IMR-90 (cell line): ENCODE results near the gene ERRFI1. TPM values are rescaled to one million over a fixed set of nuclear protein-coding genes. Genes with fewer than 3 reads are reported as not detected.
A peak's percentile ranks its signal among the peaks of the same experiment; 100 is the strongest.

ENCODE experiments used
- ATAC-seq: fragments of 200-7000 bp; cut with Tn5 transposase; 2 replicates; pipeline ENCODE4 v1.9.1; 2020; ENCODE audit warnings: low read depth, mild to moderate bottlenecking, moderate library complexity
- BruUV-seq: library from RNA; stranded (reverse); fragments of 400-500 nt; replicated peaks from 2 replicates; lab custom pipeline; 2021; lab: Mats Ljungman, UMichigan
- CTCF ChIA-PET: fragments of 300-600 bp; formaldehyde crosslinking; extraction: SDS; loops from one replicate; lab custom pipeline; 2021; ENCODE audit warnings: antibody characterized with exemption; lab: Yijun Ruan, JAX
- POLR2A ChIA-PET: fragments of 300-600 bp; sonication (Branson Sonifier 250); formaldehyde crosslinking; loops from one replicate; lab custom pipeline; 2022; ENCODE audit warnings: antibody characterized with exemption; ENCODE audit not compliant: unreplicated experiment; lab: Charles Lee
- DNase-seq: peaks from one replicate; pipeline ENCODE4 v3.0.0; 2013
- H2AFZ ChIP-seq: replicated peaks from 2 replicates; pipeline ENCODE3; 2013; ENCODE audit warnings: low read length, mild to moderate bottlenecking; ENCODE audit not compliant: poor library complexity
- H2AK5ac ChIP-seq: 2 replicates; pipeline ENCODE4 v1.6.1; 2013; ENCODE audit warnings: low read depth, low read length, inconsistent platforms
- H2AK9ac ChIP-seq: replicated peaks from 2 replicates; pipeline ENCODE3; 2013; ENCODE audit warnings: mild to moderate bottlenecking, low read depth, low read length, moderate library complexity; ENCODE audit not compliant: poor library complexity
- H2BK120ac ChIP-seq: 2 replicates; pipeline ENCODE4 v1.6.1; 2013; ENCODE audit warnings: low read depth, low read length, inconsistent platforms
- H2BK15ac ChIP-seq: 3 replicates; pipeline ENCODE4 v1.6.1; 2013; ENCODE audit warnings: low read depth, low read length, inconsistent platforms
- H2BK20ac ChIP-seq: 2 replicates; pipeline ENCODE4 v1.6.1; 2013; ENCODE audit warnings: low read depth, mild to moderate bottlenecking, inconsistent platforms, low read length, moderate library complexity
- H2BK5ac ChIP-seq: 2 replicates; pipeline ENCODE4 v1.6.1; 2013; ENCODE audit warnings: mild to moderate bottlenecking, low read depth, low read length, inconsistent platforms; ENCODE audit not compliant: poor library complexity, severe bottlenecking
- H3K14ac ChIP-seq: replicated peaks from 2 replicates; pipeline ENCODE4 v1.6.1; 2013; ENCODE audit warnings: low read depth, low read length, inconsistent platforms
- H3K18ac ChIP-seq: 2 replicates; pipeline ENCODE4 v1.6.1; 2013; ENCODE audit warnings: low read depth, low read length, control low read depth
- H3K23ac ChIP-seq: 2 replicates; pipeline ENCODE4 v1.6.1; 2013; ENCODE audit warnings: low read depth, low read length, inconsistent platforms
- H3K27ac ChIP-seq: 2 replicates; pipeline ENCODE4 v1.5.1; 2013; ENCODE audit warnings: mild to moderate bottlenecking, control low read depth, low read length; ENCODE audit not compliant: insufficient read depth
- H3K27me3 ChIP-seq: 2 replicates; pipeline ENCODE4 v1.6.1; 2013; ENCODE audit warnings: low read length; ENCODE audit not compliant: control insufficient read depth, insufficient read depth
- H3K36me3 ChIP-seq: 2 replicates; pipeline ENCODE4 v1.6.1; 2013; ENCODE audit warnings: low read length, mixed read lengths; ENCODE audit not compliant: control insufficient read depth, insufficient read depth
- H3K4ac ChIP-seq: 2 replicates; pipeline ENCODE4 v1.6.1; 2013; ENCODE audit warnings: low read depth, low read length, inconsistent platforms
- H3K4me1 ChIP-seq: 2 replicates; pipeline ENCODE4 v1.6.1; 2013; ENCODE audit warnings: low read length, mixed read lengths; ENCODE audit not compliant: control insufficient read depth, insufficient read depth
- H3K4me2 ChIP-seq: 2 replicates; pipeline ENCODE4 v1.6.1; 2013; ENCODE audit warnings: low read depth, mild to moderate bottlenecking, control low read depth, low read length, moderate library complexity
- H3K4me3 ChIP-seq: 2 replicates; pipeline ENCODE4 v1.5.1; 2013; ENCODE audit warnings: low read depth, mild to moderate bottlenecking, control low read depth, low read length, moderate library complexity; ENCODE audit not compliant: insufficient read depth
- H3K56ac ChIP-seq: 2 replicates; pipeline ENCODE4 v1.6.1; 2013; ENCODE audit warnings: low read length, inconsistent platforms; ENCODE audit not compliant: insufficient read depth; ENCODE audit errors: extremely low read depth
- H3K79me1 ChIP-seq, 2 experiments: 2 replicates each; pipeline ENCODE4 v1.6.1; 2013; ENCODE audit warnings: low read length in 2 of 2, inconsistent platforms in 1 of 2, low read depth in 1 of 2
- H3K9ac ChIP-seq: 2 replicates; pipeline ENCODE4 v1.6.1; 2013; ENCODE audit warnings: low read depth, low read length, control low read depth
- H3K9me1 ChIP-seq: 2 replicates; pipeline ENCODE4 v1.6.1; 2013; ENCODE audit warnings: low read length, inconsistent platforms; ENCODE audit not compliant: insufficient read depth
- H3K9me3 ChIP-seq: 2 replicates; pipeline ENCODE4 v1.6.1; 2013; ENCODE audit warnings: low read length; ENCODE audit not compliant: control insufficient read depth, insufficient read depth
- H4K20me1 ChIP-seq: 2 replicates; pipeline ENCODE4 v1.6.1; 2013; ENCODE audit warnings: low read length, inconsistent platforms; ENCODE audit not compliant: insufficient read depth
- H4K5ac ChIP-seq: 2 replicates; pipeline ENCODE4 v1.6.1; 2013; ENCODE audit warnings: mild to moderate bottlenecking, low read depth, low read length, control low read depth
- H4K8ac ChIP-seq, 2 experiments: 2 replicates each; pipeline ENCODE4 v1.6.1; 2013; ENCODE audit warnings: low read depth in 2 of 2, low read length in 2 of 2, control low read depth in 1 of 2, inconsistent platforms in 1 of 2
- H4K91ac ChIP-seq: 2 replicates; pipeline ENCODE4 v1.6.1; 2013; ENCODE audit warnings: low read depth, low read length, inconsistent platforms; ENCODE audit not compliant: insufficient read depth
- CEBPB ChIP-seq: IDR thresholded peaks from 2 replicates; pipeline ENCODE4 v1.6.1; 2012; ENCODE audit warnings: low read depth, low read length, improper control_type of control experiment
- FOS ChIP-seq: fragments of 150-350 bp; IDR thresholded peaks from 2 replicates; pipeline ENCODE4 v1.6.1; 2016; ENCODE audit warnings: low read depth, low read length
- MAFK ChIP-seq: IDR thresholded peaks from 2 replicates; pipeline ENCODE4 v1.6.1; 2012; ENCODE audit warnings: low read depth, low read length, improper control_type of control experiment
- NFE2L2 ChIP-seq: fragments of 150-350 bp; IDR thresholded peaks from 2 replicates; pipeline ENCODE4 v1.6.1; 2016; ENCODE audit warnings: low read depth, mild to moderate bottlenecking, low read length
- POLR2A ChIP-seq: IDR thresholded peaks from 2 replicates; pipeline ENCODE4 v1.6.1; 2012; ENCODE audit warnings: mild to moderate bottlenecking, low read depth, low read length
- RCOR1 ChIP-seq: IDR thresholded peaks from 2 replicates; pipeline ENCODE4 v1.6.1; 2012; ENCODE audit warnings: mild to moderate bottlenecking, low read length, improper control_type of control experiment; ENCODE audit not compliant: insufficient replicate concordance
- SMC3 ChIP-seq: fragments of 150-350 bp; IDR thresholded peaks from 2 replicates; pipeline ENCODE4 v1.6.1; 2016; ENCODE audit warnings: low read depth, mild to moderate bottlenecking, antibody characterized with exemption, low read length, moderate library complexity
- WGBS, 2 experiments: methylation state at CpG; one replicate each; pipeline versions ENCODE4 v1.1.5 to v1.1.7; 2013; ENCODE audit warnings: missing lambda C conversion rate in 2 of 2; ENCODE audit not compliant: insufficient read length in 1 of 2; ENCODE audit errors: extremely low coverage in 2 of 2; 5-methylcytosine and 5-hydroxymethylcytosine counted together
- dilution Hi-C: fragments of 300-500 bp; cut with HindIII; formaldehyde crosslinking; loops from one replicate; pipeline ENCODE4 v1.14.3; 2018; ENCODE audit warnings: low sequenced_read_pairs; ENCODE audit not compliant: unreplicated experiment
- in situ Hi-C: fragments of 300-500 bp; cut with MboI; formaldehyde crosslinking; loops from 3 replicates; pipeline ENCODE4 v1.14.3; 2019; ENCODE audit warnings: low sequenced_read_pairs, inconsistent platforms, mixed read lengths
- intact Hi-C: fragments of 100-400 bp; cut with micrococcal nuclease; formaldehyde crosslinking; loops from 2 replicates; pipeline ENCODE4 v1.10.0; 2022
- polyA plus RNA-seq, 3 experiments: library from polyadenylated mRNA; depleted of rRNA; stranded (reverse); fragments of >200 nt; gene quantifications; 2 replicates each; pipeline ENCODE4 v1.2.3, GENCODE V29; 2012; ENCODE audit warnings: low replicate concordance in 1 of 3
- total RNA-seq: library from RNA; depleted of rRNA; stranded (reverse); fragments of >200 nt; gene quantifications from 2 replicates; pipeline ENCODE4 v1.2.3, GENCODE V29; 2012
- TF ChIP-seq, protein P1 (sequence below): conservative IDR thresholded peaks from 2 replicates; pipeline ENCODE4 v1.5.1; 2012; ENCODE audit warnings: mild to moderate bottlenecking, low read depth, low read length, improper control_type of control experiment
- TF ChIP-seq, protein P2 (sequence below): fragments of 150-350 bp; IDR thresholded peaks from 2 replicates; pipeline ENCODE4 v1.6.1; 2016; ENCODE audit warnings: low read depth, mild to moderate bottlenecking, low read length, moderate library complexity, borderline replicate concordance
- TF ChIP-seq, protein P3 (sequence below): fragments of 150-350 bp; IDR thresholded peaks from 2 replicates; pipeline ENCODE4 v1.6.1; 2017; ENCODE audit warnings: mild to moderate bottlenecking, antibody characterized with exemption, low read length, low read depth

Gene ERRFI1
- total and polyA plus RNA-seq, 2 of the 4 experiments (the other 2 are of a cell fraction) = 101 to 145 TPM

DNA sequence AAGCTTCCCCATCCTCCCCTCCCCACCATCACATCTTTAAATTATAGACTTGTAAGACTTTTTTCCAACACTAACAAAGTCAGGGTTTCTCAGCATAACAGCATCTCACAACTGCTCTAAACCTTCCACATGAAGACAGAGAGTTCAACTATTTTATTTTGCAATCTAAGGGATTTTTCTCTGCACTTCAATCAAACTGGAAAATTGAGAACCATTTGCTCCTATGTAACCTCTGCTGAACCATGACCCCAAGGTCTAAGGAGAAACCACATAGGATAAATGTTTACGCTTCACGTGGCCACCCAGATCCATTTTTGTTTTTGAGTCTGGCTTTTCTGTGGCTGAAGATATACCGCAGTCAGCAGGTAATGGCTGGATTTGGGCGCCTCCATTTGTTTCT is 13.2 kb downstream of the ERRFI1 start:
- intact Hi-C loops (no loop called here), in situ Hi-C loops (no loop called here), dilution Hi-C loops (loop anchor here (25.0 kb wide), 1 partner anchor 299 kb away; the partner anchor contains the start of gene SLC45A1)
- Histone ChIP-seq H3K9me1 (0 out of 2 replicates have a peak, but pooled peaks cover 3% of the 10 kb centered on the region), H3K4ac (no peak overlapping the region), H4K91ac (no peak overlapping the region), H3K9ac (no peak overlapping the region), H2BK5ac (no peak overlapping the region), H3K79me1 (peaks cover 36 to 76% of the 10 kb centered on the region in 2 experiments), H3K23ac (no peak overlapping the region), H2AK5ac (no peak overlapping the region), H3K27me3 (no peaks in the 10 kb centered on the region), H2AK9ac (no peak overlapping the region), H4K20me1 (peaks cover 62% of the 10 kb centered on the region), H3K4me1 (peaks cover 12% of the 10 kb centered on the region), H3K4me2 (no peak overlapping the region), H3K18ac (no peak overlapping the region), H2AFZ (no peak overlapping the region), H3K9me3 (no peaks in the 10 kb centered on the region), H3K4me3 (no peak overlapping the region), H3K27ac (no peak overlapping the region), H3K56ac (no peak overlapping the region), H2BK20ac (no peak overlapping the region), H3K36me3 (peaks cover 47% of the 10 kb centered on the region), H2BK120ac (no peak overlapping the region), H3K14ac (no peak overlapping the region), H4K8ac (peak overlapping the region in 1 of 2 experiments; percentile 46; a peak in 1 of 4 replicates), H2BK15ac (no peak overlapping the region), H4K5ac (no peak overlapping the region)
- no TSS peak for BruUV-seq
- WGBS, 2 experiments = no CpG with 5 or more reads among the region's 4 CpGs
- POLR2A ChIA-PET = no interaction called here
- CTCF ChIA-PET = interaction anchor here (5.2 kb wide), 1 partner anchor 301 kb away, joined by 27 read pairs; no protein-coding TSS in a partner anchor
- no peak for DNase-seq
- TF ChIP-seq, protein P1, sequence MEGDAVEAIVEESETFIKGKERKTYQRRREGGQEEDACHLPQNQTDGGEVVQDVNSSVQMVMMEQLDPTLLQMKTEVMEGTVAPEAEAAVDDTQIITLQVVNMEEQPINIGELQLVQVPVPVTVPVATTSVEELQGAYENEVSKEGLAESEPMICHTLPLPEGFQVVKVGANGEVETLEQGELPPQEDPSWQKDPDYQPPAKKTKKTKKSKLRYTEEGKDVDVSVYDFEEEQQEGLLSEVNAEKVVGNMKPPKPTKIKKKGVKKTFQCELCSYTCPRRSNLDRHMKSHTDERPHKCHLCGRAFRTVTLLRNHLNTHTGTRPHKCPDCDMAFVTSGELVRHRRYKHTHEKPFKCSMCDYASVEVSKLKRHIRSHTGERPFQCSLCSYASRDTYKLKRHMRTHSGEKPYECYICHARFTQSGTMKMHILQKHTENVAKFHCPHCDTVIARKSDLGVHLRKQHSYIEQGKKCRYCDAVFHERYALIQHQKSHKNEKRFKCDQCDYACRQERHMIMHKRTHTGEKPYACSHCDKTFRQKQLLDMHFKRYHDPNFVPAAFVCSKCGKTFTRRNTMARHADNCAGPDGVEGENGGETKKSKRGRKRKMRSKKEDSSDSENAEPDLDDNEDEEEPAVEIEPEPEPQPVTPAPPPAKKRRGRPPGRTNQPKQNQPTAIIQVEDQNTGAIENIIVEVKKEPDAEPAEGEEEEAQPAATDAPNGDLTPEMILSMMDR = no peak
- TF ChIP-seq, protein P2, sequence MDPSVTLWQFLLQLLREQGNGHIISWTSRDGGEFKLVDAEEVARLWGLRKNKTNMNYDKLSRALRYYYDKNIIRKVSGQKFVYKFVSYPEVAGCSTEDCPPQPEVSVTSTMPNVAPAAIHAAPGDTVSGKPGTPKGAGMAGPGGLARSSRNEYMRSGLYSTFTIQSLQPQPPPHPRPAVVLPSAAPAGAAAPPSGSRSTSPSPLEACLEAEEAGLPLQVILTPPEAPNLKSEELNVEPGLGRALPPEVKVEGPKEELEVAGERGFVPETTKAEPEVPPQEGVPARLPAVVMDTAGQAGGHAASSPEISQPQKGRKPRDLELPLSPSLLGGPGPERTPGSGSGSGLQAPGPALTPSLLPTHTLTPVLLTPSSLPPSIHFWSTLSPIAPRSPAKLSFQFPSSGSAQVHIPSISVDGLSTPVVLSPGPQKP = no peak
- TF ChIP-seq NFE2L2 (no peak), SMC3 (no peak), FOS (no peak), MAFK (peak; percentile 62; the same call in 1 of the 2 replicates), RCOR1 (no peak), CEBPB (no peak), POLR2A (peak; percentile 42; the same call in 1 of the 2 replicates)
- TF ChIP-seq, protein P3, sequence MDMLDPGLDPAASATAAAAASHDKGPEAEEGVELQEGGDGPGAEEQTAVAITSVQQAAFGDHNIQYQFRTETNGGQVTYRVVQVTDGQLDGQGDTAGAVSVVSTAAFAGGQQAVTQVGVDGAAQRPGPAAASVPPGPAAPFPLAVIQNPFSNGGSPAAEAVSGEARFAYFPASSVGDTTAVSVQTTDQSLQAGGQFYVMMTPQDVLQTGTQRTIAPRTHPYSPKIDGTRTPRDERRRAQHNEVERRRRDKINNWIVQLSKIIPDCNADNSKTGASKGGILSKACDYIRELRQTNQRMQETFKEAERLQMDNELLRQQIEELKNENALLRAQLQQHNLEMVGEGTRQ = no peak
- no peak for ATAC-seq
